DND-41 (cell line): ENCODE results near the gene PMF1.

Experiments
- ATAC-seq: fragments of 200-7000 bp; cut with Tn5 transposase; 3 replicates; pipeline ENCODE4 v1.9.1; 2021; ENCODE audit warnings: low read depth; ENCODE audit not compliant: insufficient read depth
- DNase-seq: peaks from one replicate; pipeline ENCODE4 v3.0.0-alpha.2; 2020
- H2AFZ ChIP-seq: 2 replicates; pipeline ENCODE4 v1.6.0; 2012; ENCODE audit warnings: low read depth, low read length
- H3K27ac ChIP-seq: 2 replicates; pipeline ENCODE4 v1.5.1; 2012; ENCODE audit warnings: low read length, inconsistent platforms
- H3K27me3 ChIP-seq: fragments of 200-600 bp; sonication (generic); 2 replicates; pipeline ENCODE4 v1.6.0; 2012; ENCODE audit warnings: low read length, mild to moderate bottlenecking, inconsistent platforms; ENCODE audit not compliant: insufficient read depth, poor library complexity
- H3K36me3 ChIP-seq: 2 replicates; pipeline ENCODE4 v1.5.1; 2012; ENCODE audit warnings: low read length, inconsistent platforms; ENCODE audit not compliant: insufficient read depth
- H3K4me1 ChIP-seq: 2 replicates; pipeline ENCODE4 v1.5.1; 2012; ENCODE audit warnings: mild to moderate bottlenecking, low read length; ENCODE audit not compliant: insufficient read depth
- H3K4me2 ChIP-seq: 2 replicates; pipeline ENCODE4 v1.6.0; 2012; ENCODE audit warnings: mild to moderate bottlenecking, moderate library complexity, low read length, inconsistent platforms; ENCODE audit not compliant: insufficient read depth
- H3K4me3 ChIP-seq, 2 experiments: fragments of 200-600 bp in 1 of 2; shearing (Covaris generic) in 1 of 2; 2 replicates each; pipeline ENCODE4 v1.5.1; 2012 to 2016; ENCODE audit warnings: inconsistent platforms in 2 of 2, low read length in 2 of 2, mild to moderate bottlenecking in 2 of 2, low read depth in 1 of 2, moderate library complexity in 1 of 2
- H3K79me2 ChIP-seq: 2 replicates; pipeline ENCODE4 v1.6.0; 2012; ENCODE audit warnings: low read length, inconsistent platforms; ENCODE audit not compliant: insufficient read depth
- H3K9ac ChIP-seq: 2 replicates; pipeline ENCODE4 v1.6.0; 2012; ENCODE audit warnings: low read depth, mild to moderate bottlenecking, inconsistent platforms, low read length, moderate library complexity
- H3K9me3 ChIP-seq: 2 replicates; pipeline ENCODE4 v1.5.1; 2012; ENCODE audit warnings: low read length, moderate library complexity, mild to moderate bottlenecking, inconsistent platforms; ENCODE audit not compliant: insufficient read depth, severe bottlenecking
- H4K20me1 ChIP-seq: 2 replicates; pipeline ENCODE4 v1.6.0; 2012; ENCODE audit warnings: low read length; ENCODE audit not compliant: insufficient read depth
- CTCF ChIP-seq: IDR thresholded peaks from 2 replicates; pipeline ENCODE4 v1.5.1; 2012; ENCODE audit warnings: borderline replicate concordance, low read length, moderate library complexity, mild to moderate bottlenecking; ENCODE audit not compliant: poor library complexity, severe bottlenecking; ENCODE audit errors: extremely low read depth
- EZH2 ChIP-seq: IDR thresholded peaks from 3 replicates; pipeline ENCODE4 v1.6.1; 2012; ENCODE audit warnings: borderline replicate concordance, low read depth, mild to moderate bottlenecking, moderate library complexity, low read length, inconsistent platforms; ENCODE audit not compliant: severe bottlenecking

PMF1 gene

GRCh38 chr1:156233426-156234127 is 20.8 kb downstream of the PMF1 start:
- Histone ChIP-seq H3K27ac (no peak overlapping the region), H3K36me3 (peaks cover 39% of the 10 kb centered on the region), H4K20me1 (no peaks in the 10 kb centered on the region; the same call in 1 of the 2 replicates), H3K4me3 (no peak overlapping the region), H3K9me3 (no peaks in the 10 kb centered on the region), H3K4me2 (no peak overlapping the region), H2AFZ (no peak overlapping the region), H3K79me2 (no peaks in the 10 kb centered on the region), H3K9ac (no peak overlapping the region), H3K4me1 (no peaks in the 10 kb centered on the region), H3K27me3 (no peaks in the 10 kb centered on the region)
- ATAC-seq (no peak), DNase-seq (no peak)
- TF ChIP-seq EZH2 (no peak), CTCF (no peak)

GRCh38 chr1:156236164-156236563 is 23.4 kb downstream of the PMF1 start:
- no peak overlapping the region for H3K4me2 ChIP-seq

GRCh38 chr1:156238248-156238647 is 25.4 kb downstream of the PMF1 start:
- peaks cover 50% of the 10 kb centered on the region for H3K36me3 ChIP-seq
- no peaks in the 10 kb centered on the region for H3K27me3 ChIP-seq
- TF ChIP-seq EZH2 (no peak), CTCF (no peak)
- H3K9ac ChIP-seq = no peak overlapping the region
- H4K20me1 ChIP-seq = no peaks in the 10 kb centered on the region
- DNase-seq = no peak
- H3K4me1 ChIP-seq = no peaks in the 10 kb centered on the region
- no peak for ATAC-seq
- H3K79me2 ChIP-seq = no peaks in the 10 kb centered on the region
- H3K9me3 ChIP-seq = no peaks in the 10 kb centered on the region
- no peak overlapping the region for H2AFZ ChIP-seq
- no peak overlapping the region for H3K4me3 ChIP-seq
- H3K4me2 ChIP-seq = no peak overlapping the region
- no peak overlapping the region for H3K27ac ChIP-seq

More at GRCh38 chr1:156236164-156236563, 23.4 kb downstream of the PMF1 start:
- no peaks in the 10 kb centered on the region for H3K27me3 ChIP-seq
- DNase-seq = no peak
- TF ChIP-seq CTCF (no peak), EZH2 (no peak)
- peaks cover 50% of the 10 kb centered on the region for H3K36me3 ChIP-seq
- no peak overlapping the region for H3K4me3 ChIP-seq
- no peak overlapping the region for H3K9ac ChIP-seq
- H4K20me1 ChIP-seq = no peaks in the 10 kb centered on the region; the same call in 1 of the 2 replicates
- H3K79me2 ChIP-seq = no peaks in the 10 kb centered on the region
- no peaks in the 10 kb centered on the region for H3K4me1 ChIP-seq
- H3K27ac ChIP-seq = no peak overlapping the region
- no peaks in the 10 kb centered on the region for H3K9me3 ChIP-seq
- H2AFZ ChIP-seq = no peak overlapping the region
- ATAC-seq = no peak

GRCh38 chr1:156241311-156241811 is 28.6 kb downstream of the PMF1 start:
- Histone ChIP-seq H3K9me3 (no peaks in the 10 kb centered on the region), H4K20me1 (no peaks in the 10 kb centered on the region), H3K4me3 (no peak overlapping the region), H3K9ac (no peak overlapping the region), H3K27ac (no peak overlapping the region), H3K4me1 (no peaks in the 10 kb centered on the region), H3K36me3 (peaks cover 39% of the 10 kb centered on the region), H3K27me3 (no peaks in the 10 kb centered on the region), H3K79me2 (no peaks in the 10 kb centered on the region), H2AFZ (no peak overlapping the region), H3K4me2 (no peak overlapping the region)
- DNase-seq (no peak), ATAC-seq (no peak)
- TF ChIP-seq CTCF (no peak), EZH2 (no peak)
